HCT116 (cell line): ENCODE data around the gene DNM3. TPM values are rescaled to one million over a fixed set of nuclear protein-coding genes. Genes with fewer than 3 reads are reported as not detected.

ENCODE experiments used
- ATAC-seq: fragments of 200-7000 bp; cut with Tn5 transposase; 2 replicates; pipeline ENCODE4 v1.9.1; 2020; ENCODE audit warnings: mild to moderate bottlenecking, moderate library complexity
- BruUV-seq: library from RNA; stranded (reverse); fragments of 400-500 nt; replicated peaks from 2 replicates; lab custom pipeline; 2021; lab: Mats Ljungman, UMichigan
- CTCF ChIA-PET: fragments of 300-600 bp; sonication (Branson Sonifier 250); formaldehyde crosslinking; loops from one replicate; lab custom pipeline; 2021; ENCODE audit warnings: antibody characterized with exemption; lab: Charles Lee
- POLR2A ChIA-PET: fragments of 300-600, 350-600 bp; sonication (Branson Sonifier 250); formaldehyde crosslinking; loops from one replicate; lab custom pipeline; 2021; ENCODE audit warnings: antibody characterized with exemption; lab: Charles Lee
- RAD21 ChIA-PET, 2 experiments: fragments of 300-600 bp; sonication (Branson Sonifier 250); formaldehyde crosslinking; loops; one replicate each; lab custom pipeline; 2023; ENCODE audit warnings: low total read pairs in 2 of 2; ENCODE audit not compliant: uncharacterized antibody in 2 of 2, unreplicated experiment in 2 of 2, low non-redundant PET in 1 of 2; lab: Charles Lee
- DNase-seq: peaks from one replicate; pipeline ENCODE4 v3.0.0-alpha.2; 2010; ENCODE audit warnings: low read depth, low spot score
- H2AFZ ChIP-seq: fragments of 200-600 bp; shearing (Covaris generic), sonication (generic); 2 replicates; pipeline ENCODE4 v1.6.1; 2017; ENCODE audit warnings: low read depth, mixed run types, mixed read lengths, antibody characterized with exemption, low read length; ENCODE audit not compliant: poor library complexity, severe bottlenecking
- H3K27ac ChIP-seq: 2 replicates; pipeline ENCODE4 v1.5.1; 2012; ENCODE audit warnings: low read depth, low read length
- H3K27me3 ChIP-seq: fragments of 200-600 bp; sonication (generic); 2 replicates; pipeline ENCODE4 v1.6.1; 2016; ENCODE audit warnings: mixed run types, low read length, mixed read lengths; ENCODE audit not compliant: insufficient read depth
- H3K36me3 ChIP-seq, 2 experiments: fragments of 200-500 bp in 1 of 2; fragments of 200-600 bp in 1 of 2; sonication (Bioruptor generic) in 1 of 2; sonication (generic) in 1 of 2; 2 replicates each; pipeline versions ENCODE4 v1.5.1 to v1.6.1; 2014 to 2016; ENCODE audit warnings: low read length in 2 of 2, inconsistent platforms in 1 of 2, mixed read lengths in 1 of 2, mixed run types in 1 of 2; ENCODE audit not compliant: insufficient read depth in 2 of 2, control insufficient read depth in 1 of 2
- H3K4me1 ChIP-seq, 2 experiments: fragments of 200-600 bp in 1 of 2; sonication (generic) in 1 of 2; 2 replicates each; pipeline versions ENCODE4 v1.5.1 to v1.6.1; 2012 to 2017; ENCODE audit warnings: low read length in 2 of 2, inconsistent platforms in 1 of 2, mild to moderate bottlenecking in 1 of 2, mixed read lengths in 1 of 2, mixed run types in 1 of 2, moderate library complexity in 1 of 2; ENCODE audit not compliant: insufficient read depth in 2 of 2, control insufficient read depth in 1 of 2
- H3K4me2 ChIP-seq: fragments of 200-600 bp; sonication (generic); 2 replicates; pipeline ENCODE4 v1.6.1; 2017; ENCODE audit warnings: mixed run types, low read length, mixed read lengths
- H3K4me3 ChIP-seq, 2 experiments: fragments of 200-600 bp in 1 of 2; sonication (generic) in 1 of 2; replicated peaks in 1 of 2; 2 replicates each; pipeline ENCODE4 v1.5.1; 2011 to 2016; ENCODE audit warnings: low read length in 2 of 2, control low read depth in 1 of 2, low read depth in 1 of 2, mild to moderate bottlenecking in 1 of 2, mixed read lengths in 1 of 2, mixed run types in 1 of 2
- H3K79me2 ChIP-seq: fragments of 200-600 bp; sonication (generic); 2 replicates; pipeline ENCODE4 v1.6.1; 2017; ENCODE audit warnings: mild to moderate bottlenecking, mixed run types, low read length, moderate library complexity, mixed read lengths; ENCODE audit not compliant: insufficient read depth
- H3K9ac ChIP-seq: fragments of 200-600 bp; sonication (generic); 2 replicates; pipeline ENCODE4 v1.6.1; 2016; ENCODE audit warnings: low read length, mixed read lengths
- H3K9me2 ChIP-seq: fragments of 200-600 bp; sonication (generic), shearing (Covaris generic); 2 replicates; pipeline ENCODE4 v1.6.1; 2017; ENCODE audit warnings: mixed run types, mild to moderate bottlenecking, moderate library complexity; ENCODE audit not compliant: insufficient read depth
- H3K9me3 ChIP-seq, 2 experiments: fragments of 200-500 bp in 1 of 2; fragments of 200-600 bp in 1 of 2; sonication (Bioruptor generic) in 1 of 2; sonication (generic) in 1 of 2; 2 replicates each; pipeline ENCODE4 v1.6.1; 2014 to 2017; ENCODE audit warnings: low read length in 2 of 2, mixed read lengths in 2 of 2, inconsistent platforms in 1 of 2, low read depth in 1 of 2, mild to moderate bottlenecking in 1 of 2, mixed run types in 1 of 2, moderate library complexity in 1 of 2; ENCODE audit not compliant: control insufficient read depth in 1 of 2, insufficient read depth in 1 of 2
- H4K20me1 ChIP-seq: fragments of 200-600 bp; sonication (generic), shearing (Covaris generic); 2 replicates; pipeline ENCODE4 v1.6.1; 2017; ENCODE audit warnings: mixed run types, mild to moderate bottlenecking, moderate library complexity; ENCODE audit not compliant: insufficient read depth
- CBX3 ChIP-seq: IDR thresholded peaks from 2 replicates; pipeline ENCODE4 v1.6.1; 2012; ENCODE audit warnings: low read depth
- CEBPB ChIP-seq: IDR thresholded peaks from 2 replicates; pipeline ENCODE4 v1.6.1; 2012; ENCODE audit warnings: low read depth
- EGR1 ChIP-seq: IDR thresholded peaks from 2 replicates; pipeline ENCODE4 v1.6.1; 2012; ENCODE audit warnings: low read depth
- ELF1 ChIP-seq: IDR thresholded peaks from 2 replicates; pipeline ENCODE4 v1.6.1; 2012; ENCODE audit warnings: low read depth, borderline replicate concordance
- EZH2 ChIP-seq: fragments of 200-600 bp; sonication (generic); IDR thresholded peaks from 2 replicates; pipeline ENCODE4 v1.6.1; 2017; ENCODE audit warnings: antibody characterized with exemption, mixed run types
- EZH2phosphoT487 ChIP-seq: fragments of 200-600 bp; IDR thresholded peaks from 2 replicates; pipeline ENCODE4 v1.6.1; 2018; ENCODE audit warnings: antibody characterized with exemption, borderline replicate concordance
- FOSL1 ChIP-seq: IDR thresholded peaks from 2 replicates; pipeline ENCODE4 v1.6.1; 2012; ENCODE audit warnings: low read depth
- JUND ChIP-seq: IDR thresholded peaks from 2 replicates; pipeline ENCODE4 v1.6.1; 2012
- POLR2A ChIP-seq: IDR thresholded peaks from 2 replicates; pipeline ENCODE4 v1.7.0; 2011; ENCODE audit warnings: borderline replicate concordance; ENCODE audit not compliant: insufficient read depth, insufficient read length; ENCODE audit errors: extremely low read depth
- POLR2AphosphoS5 ChIP-seq: IDR thresholded peaks from 2 replicates; pipeline ENCODE4 v1.6.1; 2011; ENCODE audit warnings: mild to moderate bottlenecking, low read depth, low read length, moderate library complexity
- SIN3A ChIP-seq: IDR thresholded peaks from 2 replicates; pipeline ENCODE4 v1.6.1; 2012; ENCODE audit warnings: low read depth
- SP1 ChIP-seq: IDR thresholded peaks from 2 replicates; pipeline ENCODE4 v1.6.1; 2012; ENCODE audit warnings: low read depth
- SRF ChIP-seq: IDR thresholded peaks from 2 replicates; pipeline ENCODE4 v1.6.1; 2012; ENCODE audit warnings: low read depth
- YY1 ChIP-seq: IDR thresholded peaks from 2 replicates; pipeline ENCODE4 v1.6.1; 2011; ENCODE audit warnings: low read length, low read depth, moderate library complexity, mild to moderate bottlenecking; ENCODE audit not compliant: insufficient replicate concordance; ENCODE audit errors: extremely low read depth
- ZBTB33 ChIP-seq: IDR thresholded peaks from 2 replicates; pipeline ENCODE4 v1.6.1; 2011; ENCODE audit warnings: mild to moderate bottlenecking, low read length, moderate library complexity; ENCODE audit not compliant: insufficient replicate concordance; ENCODE audit errors: extremely low read depth
- ZFX ChIP-seq: fragments of 450-650 bp; IDR thresholded peaks from 2 replicates; pipeline ENCODE4 v1.6.1; 2017
- ZNF274 ChIP-seq: fragments of 200-500 bp; sonication (Bioruptor generic); IDR thresholded peaks from 2 replicates; pipeline ENCODE4 v1.6.1; 2014; ENCODE audit warnings: mild to moderate bottlenecking, low read depth, low read length, inconsistent platforms
- intact Hi-C: fragments of 100-400 bp; cut with micrococcal nuclease; formaldehyde crosslinking; loops from 2 replicates; pipeline ENCODE4 v1.10.0; 2022
- total RNA-seq: library from RNA; stranded (reverse); gene quantifications from one replicate; pipeline ENCODE4 v1.2.1, GENCODE V29; 2021; ENCODE audit not compliant: unreplicated experiment
- TF ChIP-seq, protein P1 (sequence below): IDR thresholded peaks from 2 replicates; pipeline ENCODE4 v1.6.1; 2012; ENCODE audit warnings: low read depth
- TF ChIP-seq, protein P2 (sequence below): IDR thresholded peaks from 2 replicates; pipeline ENCODE4 v1.6.1; 2012

The DNM3 gene
- total RNA-seq, 1 experiment from 2014 or later, result 3.1 TPM

DNA sequence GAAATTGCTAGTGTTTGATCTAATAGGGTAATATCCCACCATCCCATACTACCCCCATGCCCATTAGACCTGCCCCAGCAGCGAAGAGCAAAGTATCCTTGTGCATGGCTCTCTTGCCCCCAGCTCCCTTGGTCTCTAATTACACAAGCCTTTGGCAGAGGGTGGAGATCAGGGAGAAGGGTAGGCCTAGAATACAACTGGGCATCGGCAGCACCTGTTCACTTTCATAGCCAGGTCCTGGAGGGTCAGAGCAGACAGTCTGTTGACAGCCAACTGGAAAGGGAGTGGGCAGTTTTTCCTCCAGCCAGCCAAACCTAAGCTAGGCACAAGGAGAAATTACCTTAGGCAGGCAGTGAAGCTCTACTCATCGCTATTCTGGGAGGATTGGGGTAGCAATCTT is 605.2 kb downstream of the DNM3 start (continued):
- TF ChIP-seq, protein P1, sequence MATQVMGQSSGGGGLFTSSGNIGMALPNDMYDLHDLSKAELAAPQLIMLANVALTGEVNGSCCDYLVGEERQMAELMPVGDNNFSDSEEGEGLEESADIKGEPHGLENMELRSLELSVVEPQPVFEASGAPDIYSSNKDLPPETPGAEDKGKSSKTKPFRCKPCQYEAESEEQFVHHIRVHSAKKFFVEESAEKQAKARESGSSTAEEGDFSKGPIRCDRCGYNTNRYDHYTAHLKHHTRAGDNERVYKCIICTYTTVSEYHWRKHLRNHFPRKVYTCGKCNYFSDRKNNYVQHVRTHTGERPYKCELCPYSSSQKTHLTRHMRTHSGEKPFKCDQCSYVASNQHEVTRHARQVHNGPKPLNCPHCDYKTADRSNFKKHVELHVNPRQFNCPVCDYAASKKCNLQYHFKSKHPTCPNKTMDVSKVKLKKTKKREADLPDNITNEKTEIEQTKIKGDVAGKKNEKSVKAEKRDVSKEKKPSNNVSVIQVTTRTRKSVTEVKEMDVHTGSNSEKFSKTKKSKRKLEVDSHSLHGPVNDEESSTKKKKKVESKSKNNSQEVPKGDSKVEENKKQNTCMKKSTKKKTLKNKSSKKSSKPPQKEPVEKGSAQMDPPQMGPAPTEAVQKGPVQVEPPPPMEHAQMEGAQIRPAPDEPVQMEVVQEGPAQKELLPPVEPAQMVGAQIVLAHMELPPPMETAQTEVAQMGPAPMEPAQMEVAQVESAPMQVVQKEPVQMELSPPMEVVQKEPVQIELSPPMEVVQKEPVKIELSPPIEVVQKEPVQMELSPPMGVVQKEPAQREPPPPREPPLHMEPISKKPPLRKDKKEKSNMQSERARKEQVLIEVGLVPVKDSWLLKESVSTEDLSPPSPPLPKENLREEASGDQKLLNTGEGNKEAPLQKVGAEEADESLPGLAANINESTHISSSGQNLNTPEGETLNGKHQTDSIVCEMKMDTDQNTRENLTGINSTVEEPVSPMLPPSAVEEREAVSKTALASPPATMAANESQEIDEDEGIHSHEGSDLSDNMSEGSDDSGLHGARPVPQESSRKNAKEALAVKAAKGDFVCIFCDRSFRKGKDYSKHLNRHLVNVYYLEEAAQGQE, result no peak
- TF ChIP-seq ZNF274, result no peak
- no peak for TF ChIP-seq EZH2

GRCh38 chr1:172447641-172448040 is 606.3 kb downstream of the DNM3 start:
- Histone ChIP-seq H3K4me3 (no peak overlapping the region), H3K9me3 (no peaks in the 10 kb centered on the region), H3K4me1 (peaks cover 1 to 31% of the 10 kb centered on the region in 2 experiments; a peak in 3 of 4 replicates), H3K4me2 (no peak overlapping the region), H3K36me3 (no peaks in the 10 kb centered on the region), H3K27ac (no peak overlapping the region), H2AFZ (no peak overlapping the region), H3K27me3 (no peaks in the 10 kb centered on the region), H3K9me2 (no peaks in the 10 kb centered on the region), H3K79me2 (peaks cover 12% of the 10 kb centered on the region), H4K20me1 (no peaks in the 10 kb centered on the region), H3K9ac (no peak overlapping the region)
- no peak for TF ChIP-seq SIN3A
- TF ChIP-seq ELF1, result no peak
- no peak for TF ChIP-seq JUND
- no peak for TF ChIP-seq CEBPB
- TF ChIP-seq SP1, result no peak
- TF ChIP-seq CBX3, result no peak
- no peak for TF ChIP-seq SRF
- TF ChIP-seq EZH2phosphoT487, result no peak
- TF ChIP-seq, protein P1, result no peak
- TF ChIP-seq, protein P2, sequence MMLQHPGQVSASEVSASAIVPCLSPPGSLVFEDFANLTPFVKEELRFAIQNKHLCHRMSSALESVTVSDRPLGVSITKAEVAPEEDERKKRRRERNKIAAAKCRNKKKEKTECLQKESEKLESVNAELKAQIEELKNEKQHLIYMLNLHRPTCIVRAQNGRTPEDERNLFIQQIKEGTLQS, result no peak
- no peak for TF ChIP-seq YY1
- TF ChIP-seq EGR1, result no peak
- no peak for TF ChIP-seq POLR2AphosphoS5
- no peak for TF ChIP-seq ZBTB33
- TF ChIP-seq POLR2A, result no peak
- TF ChIP-seq ZFX, result no peak
- no peak for TF ChIP-seq FOSL1
- no peak for TF ChIP-seq EZH2
- RAD21 ChIA-PET, result no interaction called here
- ATAC-seq (no peak), DNase-seq (no peak)
- CTCF ChIA-PET, result no interaction called here
- intact Hi-C loops, result no loop called here
- POLR2A ChIA-PET, result no interaction called here
- BruUV-seq, result no TSS peak
